ENCODE results near the gene KLK2. TPM values are rescaled to one million over a fixed set of nuclear protein-coding genes. Genes with fewer than 3 reads are reported as not detected.

KLK2 gene
- 0.06 and 0.48 TPM in 2 replicates for total RNA-seq (2014; rRNA removed; shearing (Covaris generic))

GRCh38 chr19:50873056-50873455, at the start of gene KLK2:
Gene KLK2, plus strand, starts transcription at chr19:50873439. Its CDS starts 35 bp downstream, at chr19:50873474.
- DNase-seq (ENCODE audit: low read depth) = no peak

- DNase-seq (ENCODE audit: low read depth) = no peak
Measured at GRCh38 chr19:50826492-50827240, 46.6 kb upstream of the KLK2 start.

GRCh38 chr19:50827476-50827875, 45.8 kb upstream of the KLK2 start:
- DNase-seq (ENCODE audit: low read depth) = no peak

- no peak for DNase-seq (ENCODE audit: low read depth)
Measured at GRCh38 chr19:50829801-50830200, 43.4 kb upstream of the KLK2 start.

- DNase-seq (ENCODE audit: low read depth) = peak; percentile 62
Measured at GRCh38 chr19:50830266-50831025, 42.8 kb upstream of the KLK2 start.

GRCh38 chr19:50831026-50831396, 42.2 kb upstream of the KLK2 start:
- no peak for DNase-seq (ENCODE audit: low read depth)

- DNase-seq (ENCODE audit: low read depth) = no peak
Measured at GRCh38 chr19:50832666-50833065, 40.6 kb upstream of the KLK2 start.

- no peak for DNase-seq (ENCODE audit: low read depth)
Measured at GRCh38 chr19:50833117-50833801, 40.0 kb upstream of the KLK2 start, which contains the start of gene KLK15. Gene KLK15, minus strand, starts transcription at chr19:50833574. Its CDS starts 2,082 bp downstream, at chr19:50831492.

GRCh38 chr19:50833802-50834167, 39.5 kb upstream of the KLK2 start:
- DNase-seq (ENCODE audit: low read depth) = no peak

- no peak for DNase-seq (ENCODE audit: low read depth)
Measured at GRCh38 chr19:50835103-50835784, 38.0 kb upstream of the KLK2 start.

GRCh38 chr19:50835785-50836542, 37.3 kb upstream of the KLK2 start:
- peak; percentile 87 for DNase-seq (ENCODE audit: low read depth)

- DNase-seq (ENCODE audit: low read depth) = no peak
Measured at GRCh38 chr19:50836543-50837195, 36.6 kb upstream of the KLK2 start.

GRCh38 chr19:50837300-50837699, 35.9 kb upstream of the KLK2 start:
- DNase-seq (ENCODE audit: low read depth) = no peak

GRCh38 chr19:50838239-50838638, 35.0 kb upstream of the KLK2 start:
- peak; percentile 41 for DNase-seq (ENCODE audit: low read depth)

- DNase-seq (ENCODE audit: low read depth) = no peak
Measured at GRCh38 chr19:50839712-50840655, 33.3 kb upstream of the KLK2 start.

GRCh38 chr19:50842130-50842529, 31.1 kb upstream of the KLK2 start:
- no peak for DNase-seq (ENCODE audit: low read depth)

GRCh38 chr19:50843205-50843604, 30.0 kb upstream of the KLK2 start:
- no peak for DNase-seq (ENCODE audit: low read depth)

GRCh38 chr19:50843701-50844221, 29.5 kb upstream of the KLK2 start:
- no peak for DNase-seq (ENCODE audit: low read depth)

GRCh38 chr19:50844296-50844935, 28.8 kb upstream of the KLK2 start:
- DNase-seq (ENCODE audit: low read depth) = no peak
